Measurements from ENCODE around the gene OR6M1. TPM values are rescaled to one million over a fixed set of nuclear protein-coding genes. Genes with fewer than 3 reads are reported as not detected.

The OR6M1 gene, protein sequence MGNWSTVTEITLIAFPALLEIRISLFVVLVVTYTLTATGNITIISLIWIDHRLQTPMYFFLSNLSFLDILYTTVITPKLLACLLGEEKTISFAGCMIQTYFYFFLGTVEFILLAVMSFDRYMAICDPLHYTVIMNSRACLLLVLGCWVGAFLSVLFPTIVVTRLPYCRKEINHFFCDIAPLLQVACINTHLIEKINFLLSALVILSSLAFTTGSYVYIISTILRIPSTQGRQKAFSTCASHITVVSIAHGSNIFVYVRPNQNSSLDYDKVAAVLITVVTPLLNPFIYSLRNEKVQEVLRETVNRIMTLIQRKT
- polyA plus RNA-seq: not detected
- long read RNA-seq, donor 1: 0 reads
- long read RNA-seq, donor 2: 0 reads
- long read RNA-seq, donor 3: 0 reads
- long read RNA-seq, donor 4: 0 reads
- long read RNA-seq, donor 5: 0 reads
- long read RNA-seq, donor 6: 0 reads
- long read RNA-seq, donor 7: 0 reads
- long read RNA-seq, donor 8: 0 reads
- long read RNA-seq, donor 9: 0 reads
- long read RNA-seq, donor 10: 0 reads

DNA sequence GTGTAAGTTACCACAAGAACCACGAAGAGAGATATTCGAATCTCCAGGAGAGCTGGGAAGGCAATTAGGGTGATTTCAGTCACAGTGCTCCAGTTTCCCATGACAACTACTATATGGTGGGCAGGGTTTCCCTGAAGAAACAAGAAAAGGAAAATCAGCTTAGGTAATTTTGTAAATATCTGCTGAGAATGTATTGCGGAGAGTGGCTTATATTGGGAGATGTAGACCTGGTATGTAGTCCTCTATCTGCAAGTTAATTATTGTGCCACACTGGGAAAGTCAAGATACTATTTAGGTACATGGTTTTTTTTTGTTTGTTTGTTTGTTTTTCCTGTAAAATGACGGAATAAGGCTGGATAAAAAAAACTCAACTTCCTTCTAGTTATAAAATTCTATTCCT lies at the start of gene OR6M1:
OR6M1 (minus strand) TSS at position 101 of the 400 bp plus-strand sequence; CDS start at position 101, 0 bp downstream.
- Histone ChIP-seq H3K36me3 (ENCODE audit: control insufficient read depth in 3 of 3, insufficient read depth in 2 of 3, low read depth in 1 of 3, low read length in 3 of 3) (no peaks in the 10 kb centered on the region), H3K27me3 (ENCODE audit: control insufficient read depth in 3 of 3, insufficient read depth in 3 of 3, low read length in 3 of 3) (no peaks in the 10 kb centered on the region), H3K27ac (ENCODE audit: low read depth in 1 of 3, low read length in 2 of 3) (no peak within 1 kb of the TSS), H3K4me1 (ENCODE audit: control insufficient read depth in 3 of 3, insufficient read depth in 2 of 3, low read depth in 1 of 3, low read length in 2 of 3) (no peaks in the 10 kb centered on the region), H3K9me3 (ENCODE audit: control insufficient read depth in 2 of 2, insufficient read depth in 1 of 2, low read depth in 1 of 2, low read length in 1 of 2) (no peaks in the 10 kb centered on the region), H3K4me3 (ENCODE audit: low read depth in 1 of 3, low read length in 3 of 3) (no peak within 1 kb of the TSS)
- 70 to 81% (median 74%) methylated on average over 4 of the region's 4 CpGs for WGBS, 3 donors
- no peak for FAIRE-seq
- DNase-seq: no peak

DNA sequence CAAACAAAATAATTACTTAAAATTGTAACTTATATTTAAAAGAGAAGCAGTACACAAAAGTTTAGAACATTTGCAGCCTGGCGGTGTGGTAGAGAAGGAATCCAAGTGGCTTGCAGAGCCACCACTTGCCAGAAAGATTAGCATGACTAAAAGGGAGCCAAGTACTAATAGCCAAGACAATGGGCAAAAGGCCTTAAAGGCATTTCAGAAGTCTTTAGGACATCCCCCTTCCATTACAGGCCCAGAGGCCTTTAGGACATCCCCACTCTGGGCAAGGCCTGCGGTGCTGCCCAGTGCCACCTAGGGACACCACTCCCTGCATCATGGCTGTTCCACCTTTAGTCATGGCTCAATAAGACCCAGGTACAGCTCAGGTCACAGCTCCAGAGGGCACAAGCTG lies 46.9 kb upstream of the OR6M1 start:
- no peaks in the 10 kb centered on the region for H3K27me3 ChIP-seq (ENCODE audit: control insufficient read depth in 3 of 3, insufficient read depth in 3 of 3, low read length in 3 of 3)
- no peak overlapping the region for H3K27ac ChIP-seq (ENCODE audit: low read depth in 1 of 3, low read length in 2 of 3)
- H3K9me3 ChIP-seq (ENCODE audit: control insufficient read depth in 2 of 2, insufficient read depth in 1 of 2, low read depth in 1 of 2, low read length in 1 of 2): peaks cover 0 to 5% of the 10 kb centered on the region in 2 donors
- DNase-seq: no peak
- no peaks in the 10 kb centered on the region for H3K4me1 ChIP-seq (ENCODE audit: control insufficient read depth in 3 of 3, insufficient read depth in 2 of 3, low read depth in 1 of 3, low read length in 2 of 3)
- FAIRE-seq: no peak
- 90 to 100% (median 90%) methylated on average over 2 of the region's 2 CpGs for WGBS, 3 donors
- no peak overlapping the region for H3K4me3 ChIP-seq (ENCODE audit: low read depth in 1 of 3, low read length in 3 of 3)
- H3K36me3 ChIP-seq (ENCODE audit: control insufficient read depth in 3 of 3, insufficient read depth in 2 of 3, low read depth in 1 of 3, low read length in 3 of 3): no peaks in the 10 kb centered on the region

DNA sequence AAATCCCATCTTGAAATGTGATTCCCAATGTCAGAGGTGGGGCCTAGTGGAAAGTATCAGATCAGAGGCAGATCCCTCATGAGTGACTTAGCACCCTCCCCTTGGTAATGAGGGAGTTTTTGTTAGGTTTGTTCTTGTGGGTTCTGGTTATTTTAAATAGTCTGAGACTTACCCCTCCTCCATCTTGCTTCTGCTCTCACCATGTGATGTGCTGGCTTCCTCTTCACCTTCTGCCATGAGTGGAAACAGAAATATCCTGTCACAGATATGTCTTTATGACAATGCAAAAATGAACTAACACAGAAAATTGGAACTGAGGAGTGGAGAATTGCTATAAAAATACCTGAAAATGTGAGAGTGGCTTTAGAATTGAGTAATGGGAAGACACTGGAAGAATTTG lies 46.2 kb upstream of the OR6M1 start:
- H3K9me3 ChIP-seq (ENCODE audit: control insufficient read depth in 2 of 2, insufficient read depth in 1 of 2, low read depth in 1 of 2, low read length in 1 of 2): peaks cover 0 to 5% of the 10 kb centered on the region in 2 donors

DNA sequence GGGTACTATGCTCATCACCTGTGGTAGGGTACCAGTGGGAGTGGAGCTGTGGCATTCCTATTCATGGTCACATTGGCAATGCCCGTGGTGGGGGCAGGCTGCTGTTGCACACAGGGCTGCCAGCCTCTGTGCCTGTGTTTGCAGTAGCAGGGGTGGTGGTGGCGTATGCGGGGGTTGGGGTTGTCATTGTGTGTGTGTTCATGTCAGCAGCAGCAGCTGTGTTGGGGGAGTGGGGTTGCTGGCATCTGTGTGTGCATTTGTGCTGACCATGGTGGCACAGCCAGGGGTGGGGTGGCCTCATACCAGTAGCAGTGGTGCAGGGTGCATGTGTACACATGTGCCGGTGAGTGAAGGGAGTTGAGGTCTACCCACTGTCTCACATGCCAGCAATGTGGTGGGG lies 45.0 kb upstream of the OR6M1 start:
- peaks cover 0 to 5% of the 10 kb centered on the region in 2 donors for H3K9me3 ChIP-seq (ENCODE audit: control insufficient read depth in 2 of 2, insufficient read depth in 1 of 2, low read depth in 1 of 2, low read length in 1 of 2)
- H3K27ac ChIP-seq (ENCODE audit: low read depth in 1 of 3, low read length in 2 of 3): no peak overlapping the region
- FAIRE-seq: no peak
- whole genome bisulfite sequencing, 3 donors: 80 to 90% (median 80%) methylated on average over 4 of the region's 4 CpGs
- H3K27me3 ChIP-seq (ENCODE audit: control insufficient read depth in 3 of 3, insufficient read depth in 3 of 3, low read length in 3 of 3): no peaks in the 10 kb centered on the region
- no peaks in the 10 kb centered on the region for H3K36me3 ChIP-seq (ENCODE audit: control insufficient read depth in 3 of 3, insufficient read depth in 2 of 3, low read depth in 1 of 3, low read length in 3 of 3)
- no peak overlapping the region for H3K4me3 ChIP-seq (ENCODE audit: low read depth in 1 of 3, low read length in 3 of 3)
- H3K4me1 ChIP-seq (ENCODE audit: control insufficient read depth in 3 of 3, insufficient read depth in 2 of 3, low read depth in 1 of 3, low read length in 2 of 3): no peaks in the 10 kb centered on the region
- DNase-seq: no peak

More for the DNA sequence above, 46.2 kb upstream of the OR6M1 start:
- Histone ChIP-seq H3K27me3 (ENCODE audit: control insufficient read depth in 3 of 3, insufficient read depth in 3 of 3, low read length in 3 of 3) (no peaks in the 10 kb centered on the region), H3K4me1 (ENCODE audit: control insufficient read depth in 3 of 3, insufficient read depth in 2 of 3, low read depth in 1 of 3, low read length in 2 of 3) (no peaks in the 10 kb centered on the region), H3K4me3 (ENCODE audit: low read depth in 1 of 3, low read length in 3 of 3) (no peak overlapping the region), H3K36me3 (ENCODE audit: control insufficient read depth in 3 of 3, insufficient read depth in 2 of 3, low read depth in 1 of 3, low read length in 3 of 3) (no peaks in the 10 kb centered on the region), H3K27ac (ENCODE audit: low read depth in 1 of 3, low read length in 2 of 3) (no peak overlapping the region)
- DNase-seq (no peak), FAIRE-seq (no peak)

DNA sequence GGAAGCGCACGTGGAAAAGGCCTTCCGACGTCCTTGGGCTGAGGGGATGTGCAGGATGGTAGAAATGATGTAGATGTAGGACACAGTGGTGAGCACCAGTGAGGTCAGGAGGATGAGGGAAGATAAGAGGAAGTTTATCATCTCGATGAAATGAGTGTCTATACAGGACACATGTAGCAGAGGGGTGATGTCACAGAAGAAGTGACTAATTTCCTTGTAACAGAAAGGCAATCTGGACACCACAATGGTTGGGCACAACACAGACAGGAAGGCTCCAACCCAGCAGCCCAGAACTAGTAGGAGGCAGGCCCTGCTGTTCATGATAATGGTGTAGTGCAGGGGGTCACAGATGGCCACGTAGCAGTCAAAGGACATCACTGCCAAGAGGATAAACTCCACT lies 35.0 kb upstream of the OR6M1 start:
- FAIRE-seq: no peak
- H3K36me3 ChIP-seq (ENCODE audit: control insufficient read depth in 3 of 3, insufficient read depth in 2 of 3, low read depth in 1 of 3, low read length in 3 of 3): no peaks in the 10 kb centered on the region

DNA sequence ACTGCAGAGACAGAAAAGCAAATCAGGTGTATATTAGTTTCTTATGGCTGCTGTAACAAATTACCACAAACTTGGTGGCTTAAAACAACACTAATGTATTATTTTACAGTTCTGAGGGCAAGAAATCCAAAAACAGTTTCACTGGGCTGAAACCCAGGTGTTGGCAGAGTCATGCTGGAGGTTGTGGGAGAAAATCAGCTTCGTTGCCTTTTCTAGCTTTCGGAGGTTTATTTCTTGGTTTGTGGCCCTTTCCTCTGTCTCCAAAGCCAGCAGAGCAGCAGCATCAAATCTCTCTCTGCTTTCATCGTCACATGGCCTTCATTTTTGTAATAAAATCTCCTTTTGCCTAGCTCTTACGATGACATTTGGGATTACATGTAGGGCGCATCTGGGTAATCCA lies 33.0 kb upstream of the OR6M1 start:
- no peaks in the 10 kb centered on the region for H3K4me1 ChIP-seq (ENCODE audit: control insufficient read depth in 3 of 3, insufficient read depth in 2 of 3, low read depth in 1 of 3, low read length in 2 of 3)
- DNase-seq (no peak), FAIRE-seq (no peak)
- H3K27ac ChIP-seq (ENCODE audit: low read depth in 1 of 3, low read length in 2 of 3): no peak overlapping the region
- H3K36me3 ChIP-seq (ENCODE audit: control insufficient read depth in 3 of 3, insufficient read depth in 2 of 3, low read depth in 1 of 3, low read length in 3 of 3): no peaks in the 10 kb centered on the region
- H3K4me3 ChIP-seq (ENCODE audit: low read depth in 1 of 3, low read length in 3 of 3): no peak overlapping the region
- 81 to 87% (median 82%) methylated on average over 5 of the region's 5 CpGs for whole genome bisulfite sequencing, 3 donors
- no peaks in the 10 kb centered on the region for H3K27me3 ChIP-seq (ENCODE audit: control insufficient read depth in 3 of 3, insufficient read depth in 3 of 3, low read length in 3 of 3)
- H3K9me3 ChIP-seq (ENCODE audit: control insufficient read depth in 2 of 2, insufficient read depth in 1 of 2, low read depth in 1 of 2, low read length in 1 of 2): no peaks in the 10 kb centered on the region

More for the DNA sequence above, 35.0 kb upstream of the OR6M1 start:
- Histone ChIP-seq H3K27me3 (ENCODE audit: control insufficient read depth in 3 of 3, insufficient read depth in 3 of 3, low read length in 3 of 3) (no peaks in the 10 kb centered on the region), H3K27ac (ENCODE audit: low read depth in 1 of 3, low read length in 2 of 3) (no peak overlapping the region), H3K9me3 (ENCODE audit: control insufficient read depth in 2 of 2, insufficient read depth in 1 of 2, low read depth in 1 of 2, low read length in 1 of 2) (no peaks in the 10 kb centered on the region), H3K4me3 (ENCODE audit: low read depth in 1 of 3, low read length in 3 of 3) (no peak overlapping the region), H3K4me1 (ENCODE audit: control insufficient read depth in 3 of 3, insufficient read depth in 2 of 3, low read depth in 1 of 3, low read length in 2 of 3) (no peaks in the 10 kb centered on the region)
- whole genome bisulfite sequencing, 3 donors: 74 to 81% (median 81%) methylated on average over 6 of the region's 6 CpGs
- no peak for DNase-seq

DNA sequence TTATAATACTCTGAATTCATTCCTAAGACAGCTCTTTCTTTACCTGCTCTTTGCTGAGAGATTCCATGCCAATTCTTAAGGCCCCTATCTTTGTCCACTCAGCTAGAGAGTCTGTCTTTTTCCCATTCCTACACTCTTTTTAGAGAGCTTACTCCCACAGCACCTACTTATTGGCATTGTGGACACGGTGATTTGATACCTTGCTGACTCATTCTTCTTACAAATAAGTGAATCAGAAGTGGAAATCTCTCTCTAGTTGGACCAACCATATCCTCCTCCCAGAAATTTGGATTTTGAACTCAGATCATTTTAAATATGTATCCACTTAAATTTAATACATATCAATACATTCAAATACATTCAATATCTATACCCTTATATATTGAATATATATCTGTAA lies 32.5 kb upstream of the OR6M1 start:
- no peak overlapping the region for H3K27ac ChIP-seq (ENCODE audit: low read depth in 1 of 3, low read length in 2 of 3)
- no peak for FAIRE-seq
- 10 to 57% (median 24%) methylated on average over 1 of the region's 1 CpG for WGBS, 3 donors

DNA sequence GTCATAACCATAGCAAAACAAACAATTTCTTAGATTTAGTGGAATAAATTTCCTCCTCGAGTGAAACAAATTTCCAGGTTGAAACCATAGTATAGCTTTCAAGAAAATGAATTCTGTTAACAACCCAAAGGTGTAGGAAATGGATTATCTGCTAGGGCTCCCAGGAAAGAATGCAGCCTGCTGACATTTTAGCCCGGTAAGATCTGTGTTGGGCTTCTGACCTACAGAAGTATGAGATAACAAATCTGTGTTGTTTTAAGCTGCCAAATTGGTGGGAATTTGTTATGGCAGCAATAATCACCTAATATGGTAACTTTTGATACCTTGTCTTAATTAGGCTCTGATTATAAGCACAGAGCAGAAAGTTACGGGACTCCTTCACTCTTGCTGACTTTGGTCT lies 32.0 kb upstream of the OR6M1 start:
- Histone ChIP-seq H3K4me1 (ENCODE audit: control insufficient read depth in 3 of 3, insufficient read depth in 2 of 3, low read depth in 1 of 3, low read length in 2 of 3) (no peaks in the 10 kb centered on the region), H3K9me3 (ENCODE audit: control insufficient read depth in 2 of 2, insufficient read depth in 1 of 2, low read depth in 1 of 2, low read length in 1 of 2) (no peaks in the 10 kb centered on the region), H3K36me3 (ENCODE audit: control insufficient read depth in 3 of 3, insufficient read depth in 2 of 3, low read depth in 1 of 3, low read length in 3 of 3) (no peaks in the 10 kb centered on the region), H3K27me3 (ENCODE audit: control insufficient read depth in 3 of 3, insufficient read depth in 3 of 3, low read length in 3 of 3) (no peaks in the 10 kb centered on the region), H3K4me3 (ENCODE audit: low read depth in 1 of 3, low read length in 3 of 3) (no peak overlapping the region), H3K27ac (ENCODE audit: low read depth in 1 of 3, low read length in 2 of 3) (no peak overlapping the region)
- FAIRE-seq: no peak
- DNase-seq: no peak
- WGBS, 3 donors: 36 to 50% (median 36%) methylated on average over 3 of the region's 3 CpGs

More for the DNA sequence above, 32.5 kb upstream of the OR6M1 start:
- no peak overlapping the region for H3K4me3 ChIP-seq (ENCODE audit: low read depth in 1 of 3, low read length in 3 of 3)
- no peak for DNase-seq
- H3K27me3 ChIP-seq (ENCODE audit: control insufficient read depth in 3 of 3, insufficient read depth in 3 of 3, low read length in 3 of 3): no peaks in the 10 kb centered on the region
- no peaks in the 10 kb centered on the region for H3K4me1 ChIP-seq (ENCODE audit: control insufficient read depth in 3 of 3, insufficient read depth in 2 of 3, low read depth in 1 of 3, low read length in 2 of 3)
- no peaks in the 10 kb centered on the region for H3K9me3 ChIP-seq (ENCODE audit: control insufficient read depth in 2 of 2, insufficient read depth in 1 of 2, low read depth in 1 of 2, low read length in 1 of 2)
- no peaks in the 10 kb centered on the region for H3K36me3 ChIP-seq (ENCODE audit: control insufficient read depth in 3 of 3, insufficient read depth in 2 of 3, low read depth in 1 of 3, low read length in 3 of 3)
